HCT116 (cell line): Measurements from ENCODE around the gene ATP1A2. TPM values are rescaled to one million over a fixed set of nuclear protein-coding genes. Genes with fewer than 3 reads are reported as not detected.

ENCODE experiments used
- POLR2A ChIP-seq: IDR thresholded peaks from 2 replicates; pipeline ENCODE4 v1.7.0; 2011; ENCODE audit warnings: borderline replicate concordance; ENCODE audit not compliant: insufficient read depth, insufficient read length; ENCODE audit errors: extremely low read depth
- RAD21 ChIP-seq: IDR thresholded peaks from 2 replicates; pipeline ENCODE4 v1.6.1; 2012; ENCODE audit warnings: low read depth, mild to moderate bottlenecking
- REST ChIP-seq: IDR thresholded peaks from 2 replicates; pipeline ENCODE4 v1.6.1; 2012; ENCODE audit warnings: low read depth
- SP1 ChIP-seq: IDR thresholded peaks from 2 replicates; pipeline ENCODE4 v1.6.1; 2012; ENCODE audit warnings: low read depth
- total RNA-seq: library from RNA; stranded (reverse); gene quantifications from one replicate; pipeline ENCODE4 v1.2.1, GENCODE V29; 2021; ENCODE audit not compliant: unreplicated experiment

ATP1A2 gene
- total RNA-seq, 1 experiment from 2014 or later = not detected

DNA sequence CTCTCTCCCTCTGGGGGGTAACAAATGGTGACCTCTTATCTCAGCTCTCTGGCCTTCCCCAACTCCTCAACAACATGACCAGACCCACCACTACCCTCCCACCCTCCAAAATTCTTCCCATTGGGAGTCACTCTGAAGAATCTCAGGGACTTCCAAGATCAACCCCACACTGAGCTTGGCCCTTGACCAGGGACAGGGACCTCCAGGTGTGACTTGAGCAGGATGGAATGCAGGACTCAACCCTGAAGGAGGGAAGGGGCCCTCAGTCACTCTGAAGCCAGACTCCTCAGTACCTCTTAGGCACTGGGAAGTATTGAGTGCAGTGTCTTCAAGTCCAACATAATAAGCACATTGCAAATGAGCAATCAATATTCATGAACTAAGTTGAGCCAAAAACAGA, 76.7 kb downstream of the ATP1A2 start (continued):
- no peak for TF ChIP-seq RAD21
- TF ChIP-seq POLR2A = no peak
- no peak for TF ChIP-seq REST
- TF ChIP-seq SP1 = no peak

Other genes starting within 250 kb of the ATP1A2 start
- gene CFAP45, start 215.6 kb upstream of the ATP1A2 start, total RNA-seq = 0.59 TPM
- 127 TPM for gene TAGLN2, start 190.3 kb upstream of the ATP1A2 start, total RNA-seq
- 10.3 TPM for gene IGSF9, start 170.1 kb upstream of the ATP1A2 start, total RNA-seq
- not detected for gene SLAMF9, start 161.5 kb upstream of the ATP1A2 start, total RNA-seq
- 4.1 TPM for gene PIGM, start 83.8 kb upstream of the ATP1A2 start, total RNA-seq
- 0.57 TPM for gene KCNJ10, start 45.6 kb upstream of the ATP1A2 start, total RNA-seq
- 0.05 TPM for gene KCNJ9, start 34.2 kb upstream of the ATP1A2 start, total RNA-seq
- gene IGSF8, start 17.1 kb upstream of the ATP1A2 start, total RNA-seq = 35.6 TPM
- not detected for gene ATP1A4, start 35.8 kb downstream of the ATP1A2 start, total RNA-seq
- not detected for gene CASQ1, start 74.8 kb downstream of the ATP1A2 start, total RNA-seq
- 44.0 TPM for gene PEA15, start 89.6 kb downstream of the ATP1A2 start, total RNA-seq
- 98.1 TPM for gene DCAF8, start 146.8 kb downstream of the ATP1A2 start, total RNA-seq
- 35.9 TPM for gene PEX19, start 169.4 kb downstream of the ATP1A2 start, total RNA-seq
- 132 TPM for gene COPA, start 227.5 kb downstream of the ATP1A2 start, total RNA-seq
- gene NCSTN, start 227.6 kb downstream of the ATP1A2 start, total RNA-seq = 68.4 TPM